Uterus (tissue), 2 donors: ENCODE data around the gene RANBP1.

ENCODE experiments used
- POLR2A ChIP-seq, 2 donors: fragments of 450-650 bp; IDR thresholded peaks; one replicate each; pipeline ENCODE4 v1.6.1; 2016; ENCODE audit warnings: antibody characterized with exemption in 2 of 2, mild to moderate bottlenecking in 1 of 2, moderate library complexity in 1 of 2
- TF ChIP-seq, protein P1 (sequence below), 4 experiments: fragments of 200-600 bp in 2 of 4; fragments of 450-650 bp in 2 of 4; sonication (generic) in 2 of 4; IDR thresholded peaks; one replicate each; pipeline ENCODE4 v1.5.1; 2016 to 2019; ENCODE audit warnings: antibody characterized with exemption in 4 of 4, mild to moderate bottlenecking in 2 of 4, moderate library complexity in 1 of 4

DNA sequence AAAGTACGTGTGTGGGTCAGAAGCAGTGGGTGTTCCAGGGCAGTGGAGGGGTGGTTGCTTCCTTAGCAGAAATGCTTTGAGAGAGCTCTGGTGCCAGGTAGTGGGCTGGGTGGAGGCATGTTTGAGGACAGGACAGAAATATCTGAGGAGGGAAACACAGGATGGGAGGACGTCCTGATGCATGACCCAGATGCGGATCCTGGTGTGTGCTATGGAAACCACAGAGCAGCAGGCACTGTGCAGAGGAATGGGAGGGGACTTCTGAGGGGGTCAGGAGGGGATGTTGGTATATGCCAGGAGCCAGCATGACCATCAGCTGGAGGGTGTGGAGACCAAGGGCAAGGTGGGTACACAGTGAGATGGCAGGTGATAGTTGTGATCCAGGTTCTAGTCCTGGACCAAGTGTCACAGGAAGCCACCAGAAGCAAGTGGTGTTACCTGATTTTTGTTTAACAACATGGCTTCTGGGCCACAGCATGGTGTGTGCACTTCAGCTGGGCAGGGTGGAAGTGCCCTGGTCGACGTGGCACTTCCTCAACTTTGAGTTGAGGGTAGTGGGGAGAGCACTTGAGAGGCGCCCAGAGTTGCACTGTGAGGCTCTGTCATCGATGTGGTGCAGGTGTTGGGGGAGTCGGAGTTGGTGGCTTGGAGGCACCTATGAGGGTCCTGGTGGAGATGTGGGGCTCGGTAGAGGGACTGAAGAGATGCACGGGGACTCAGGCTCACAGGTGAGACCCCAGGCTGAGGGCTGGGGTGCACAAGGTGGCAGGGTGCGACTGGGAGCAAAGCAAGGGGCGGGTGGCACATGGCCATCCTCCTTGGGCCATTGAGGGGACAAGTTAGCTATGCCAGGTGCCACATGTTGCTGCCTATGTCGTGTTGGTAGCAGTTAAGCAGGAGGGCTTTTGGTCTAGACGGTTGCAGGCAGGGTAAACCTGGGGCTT, 28.3 kb upstream of the RANBP1 start:
- TF ChIP-seq, protein P1, sequence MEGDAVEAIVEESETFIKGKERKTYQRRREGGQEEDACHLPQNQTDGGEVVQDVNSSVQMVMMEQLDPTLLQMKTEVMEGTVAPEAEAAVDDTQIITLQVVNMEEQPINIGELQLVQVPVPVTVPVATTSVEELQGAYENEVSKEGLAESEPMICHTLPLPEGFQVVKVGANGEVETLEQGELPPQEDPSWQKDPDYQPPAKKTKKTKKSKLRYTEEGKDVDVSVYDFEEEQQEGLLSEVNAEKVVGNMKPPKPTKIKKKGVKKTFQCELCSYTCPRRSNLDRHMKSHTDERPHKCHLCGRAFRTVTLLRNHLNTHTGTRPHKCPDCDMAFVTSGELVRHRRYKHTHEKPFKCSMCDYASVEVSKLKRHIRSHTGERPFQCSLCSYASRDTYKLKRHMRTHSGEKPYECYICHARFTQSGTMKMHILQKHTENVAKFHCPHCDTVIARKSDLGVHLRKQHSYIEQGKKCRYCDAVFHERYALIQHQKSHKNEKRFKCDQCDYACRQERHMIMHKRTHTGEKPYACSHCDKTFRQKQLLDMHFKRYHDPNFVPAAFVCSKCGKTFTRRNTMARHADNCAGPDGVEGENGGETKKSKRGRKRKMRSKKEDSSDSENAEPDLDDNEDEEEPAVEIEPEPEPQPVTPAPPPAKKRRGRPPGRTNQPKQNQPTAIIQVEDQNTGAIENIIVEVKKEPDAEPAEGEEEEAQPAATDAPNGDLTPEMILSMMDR (IDR thresholded peaks at IDR 0.05) = no peak
- TF ChIP-seq POLR2A (IDR thresholded peaks at IDR 0.05) = no peak
